ENCODE results near the gene TBC1D30.
"Not testable (repeated sequence)": the region's sequence is repeated elsewhere in the genome, so short reads cannot be mapped to it uniquely, and the experiment has no call there.

Gene TBC1D30

DNA sequence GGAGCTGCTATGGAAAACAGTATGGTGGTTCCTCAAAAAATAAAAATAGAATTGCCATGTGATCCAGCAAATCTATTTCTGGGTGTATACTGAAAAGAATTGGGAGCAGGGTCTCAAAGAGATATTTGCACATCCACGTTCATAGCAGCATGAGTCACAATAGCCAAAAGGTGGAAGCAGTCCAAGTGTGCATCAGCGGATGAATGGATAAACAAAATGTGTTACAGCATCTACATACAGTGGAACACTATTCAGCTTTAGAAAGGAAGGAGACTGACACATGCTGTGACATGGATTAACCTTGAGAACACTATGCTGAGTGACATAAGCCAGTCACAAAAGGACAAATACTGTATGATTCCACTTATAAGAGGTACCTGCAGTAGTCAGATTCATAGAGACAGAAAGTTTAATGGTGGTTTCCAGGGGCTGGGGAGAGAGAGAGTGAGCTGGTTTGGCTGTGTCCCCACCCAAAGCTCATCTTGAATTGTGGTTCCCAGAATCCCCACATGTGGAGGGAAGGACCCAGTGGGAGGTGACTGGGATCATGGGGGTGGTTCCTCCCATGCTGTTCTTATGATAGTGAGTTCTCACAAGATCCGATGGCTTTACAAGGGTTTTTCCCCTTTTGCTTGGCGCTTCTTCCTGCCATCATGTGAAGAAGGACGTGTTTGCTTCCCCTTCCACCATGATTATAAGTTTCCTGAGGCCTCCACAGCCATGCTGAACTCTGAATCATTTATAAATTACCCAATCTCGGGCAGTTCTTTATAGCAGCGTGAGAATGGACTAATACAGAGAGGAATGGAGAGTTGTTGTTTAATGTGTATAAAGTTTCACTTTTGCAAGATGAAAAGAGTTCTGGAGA is 17.6 kb upstream of the TBC1D30 start:
- DNase-seq, result no peak

DNA sequence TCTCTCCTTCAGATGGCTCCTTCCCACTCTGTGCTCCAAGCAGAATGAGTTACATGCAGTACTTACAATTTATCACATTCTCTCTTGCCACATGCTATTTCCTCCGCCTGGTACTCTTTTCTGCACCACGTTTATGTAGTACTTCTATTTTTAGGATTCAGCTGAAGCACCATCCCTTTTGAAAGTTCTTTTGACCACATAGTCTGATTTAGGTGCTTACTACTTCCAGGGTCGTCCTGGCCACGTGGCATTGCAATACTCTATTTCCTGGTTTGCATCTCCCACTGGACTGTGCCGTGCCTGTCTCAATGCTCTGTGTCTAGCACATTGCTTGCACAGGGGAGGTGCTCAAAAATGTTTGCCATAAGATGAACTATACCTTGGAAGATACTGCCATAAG is 16.3 kb upstream of the TBC1D30 start:
- no peak for DNase-seq

- no peak for DNase-seq
Observed at GRCh38 chr12:64810831-64811230, 13.6 kb upstream of the TBC1D30 start.

- no peak for DNase-seq
Observed at GRCh38 chr12:64813723-64814122, 10.7 kb upstream of the TBC1D30 start.

DNA sequence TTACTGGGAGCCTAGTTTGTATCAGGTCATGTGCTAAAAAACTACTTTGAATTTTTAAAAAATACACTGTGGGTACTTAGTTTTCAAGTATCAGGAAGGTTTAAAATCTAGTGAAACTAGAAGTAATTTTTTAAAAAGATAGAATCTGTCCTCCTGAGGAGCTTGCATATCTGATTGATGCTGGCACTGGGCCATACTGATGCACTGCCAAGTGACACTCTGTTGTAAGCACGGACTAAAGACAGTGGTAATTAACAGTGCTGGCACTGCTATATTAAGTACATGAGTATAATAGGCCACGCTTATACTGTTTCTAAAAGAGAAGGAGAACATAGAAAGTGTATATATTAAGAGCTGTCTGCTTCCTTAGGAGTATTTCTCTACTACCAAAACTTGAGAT is 10.0 kb upstream of the TBC1D30 start:
- no peak for DNase-seq

- DNase-seq, result no peak
Observed at GRCh38 chr12:64819816-64820402, 4.5 kb upstream of the TBC1D30 start.

DNA sequence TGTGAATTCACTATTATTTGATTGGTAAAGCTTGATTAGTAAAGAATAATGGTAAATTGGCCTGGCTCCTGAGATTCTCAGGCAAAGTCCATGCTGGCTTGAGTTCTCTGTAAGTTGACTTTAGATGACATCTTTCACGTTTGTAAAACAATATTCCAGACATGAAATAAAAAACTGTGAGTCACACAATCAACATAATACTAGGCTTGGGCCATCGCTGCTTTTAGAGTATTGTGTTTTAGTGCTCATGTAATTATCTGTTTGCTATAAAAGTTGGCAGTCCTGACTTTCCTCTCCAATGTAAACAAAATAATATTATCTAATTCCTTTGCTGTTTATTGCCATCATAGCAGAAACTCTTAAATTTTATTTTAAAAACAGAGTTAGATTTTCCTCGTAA is 3.9 kb upstream of the TBC1D30 start:
- no peak for DNase-seq

DNA sequence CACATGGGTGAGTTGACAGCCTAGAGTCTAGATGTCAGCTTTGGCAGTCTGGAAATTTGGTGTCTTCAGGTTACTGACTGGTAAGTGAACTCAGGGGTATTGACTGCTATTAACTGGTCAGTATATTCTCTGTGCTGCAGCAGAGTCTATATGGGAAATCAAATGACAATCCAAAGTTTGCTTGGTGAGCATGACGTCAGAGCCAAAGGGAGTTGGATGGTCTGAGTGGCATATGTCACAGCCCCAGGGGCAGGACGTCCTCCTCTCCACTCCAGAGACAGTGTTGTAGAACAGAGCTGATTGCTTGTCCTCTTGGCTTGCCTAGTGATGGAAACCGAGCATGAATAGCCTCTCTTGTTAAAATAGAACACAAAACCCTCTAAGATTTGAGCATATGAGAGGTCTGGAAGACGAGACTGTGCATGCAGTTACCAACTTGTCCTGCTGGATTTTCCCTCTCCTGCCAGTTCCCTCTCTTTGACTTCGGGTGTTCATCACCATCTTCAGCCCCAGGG is 3.3 kb upstream of the TBC1D30 start:
- DNase-seq, result no peak

- no peak for DNase-seq
Observed at GRCh38 chr12:64824130-64824499, 332 bp upstream of the TBC1D30 start.

GRCh38 chr12:64825143-64826021 is 935 bp downstream of the TBC1D30 start:
- DNase-seq, result no peak

- DNase-seq, result peak; percentile 9
Observed at GRCh38 chr12:64826234-64826633, 1.8 kb downstream of the TBC1D30 start.

DNA sequence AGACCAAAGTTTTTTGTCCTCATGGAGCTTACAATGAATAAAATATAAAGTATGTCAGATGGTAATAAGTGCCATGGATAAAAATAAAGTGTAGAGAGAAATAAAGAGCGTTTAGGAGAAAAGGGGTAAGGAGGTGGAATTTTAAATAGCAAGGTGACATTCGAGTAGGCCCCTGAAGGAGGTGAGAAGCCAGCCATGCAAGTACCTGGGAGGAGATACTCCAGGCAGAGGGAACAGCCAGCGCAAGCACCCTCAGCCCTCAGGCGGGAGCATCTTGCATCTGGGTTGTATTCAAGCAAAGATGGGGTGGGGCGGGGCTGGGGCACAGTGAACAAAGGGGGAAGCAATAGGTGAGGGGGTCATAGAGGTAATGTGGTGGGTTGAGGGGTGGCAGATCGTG is 4.3 kb downstream of the TBC1D30 start:
- no peak for DNase-seq

- no peak for DNase-seq
Observed at GRCh38 chr12:64833928-64834327, 9.5 kb downstream of the TBC1D30 start.

DNA sequence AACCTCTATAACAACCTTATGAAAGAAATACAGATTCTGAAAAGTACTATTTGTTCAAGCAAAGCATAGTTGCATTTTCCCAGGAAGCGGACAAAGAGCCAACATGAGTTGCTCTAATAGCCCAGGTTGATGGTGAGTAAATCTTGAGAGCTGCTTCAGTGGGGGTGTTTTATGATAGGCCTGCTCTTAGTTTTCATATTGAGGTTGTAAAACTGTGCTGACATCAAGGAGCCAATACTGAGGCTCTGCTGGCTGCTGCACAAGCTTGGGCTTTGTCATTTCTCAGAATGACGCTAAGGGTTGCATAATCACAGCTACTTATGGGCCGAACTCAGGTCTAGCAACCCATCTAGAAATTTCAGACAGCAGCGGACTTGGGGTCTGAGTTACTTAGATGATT is 11.5 kb downstream of the TBC1D30 start:
- DNase-seq, result no peak

DNA sequence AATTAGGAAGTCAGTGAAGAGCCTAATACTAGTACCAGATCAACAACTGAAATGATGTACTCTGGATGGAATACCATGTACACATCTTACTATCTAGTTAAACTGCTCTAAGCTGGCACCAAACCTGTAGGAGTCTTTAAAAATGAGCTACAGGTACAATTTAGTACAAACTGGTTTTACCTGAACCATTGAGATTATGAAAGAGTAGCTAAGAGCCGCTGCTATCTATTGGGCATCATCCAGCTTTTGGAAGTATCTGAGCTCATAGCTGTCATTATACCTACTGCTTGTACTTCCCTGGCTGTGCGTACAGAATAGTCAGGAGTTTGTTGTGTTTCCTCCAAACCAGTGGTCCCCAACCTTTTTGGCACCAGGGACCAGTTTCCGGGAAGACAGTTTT is 12.4 kb downstream of the TBC1D30 start:
- no peak for DNase-seq

DNA sequence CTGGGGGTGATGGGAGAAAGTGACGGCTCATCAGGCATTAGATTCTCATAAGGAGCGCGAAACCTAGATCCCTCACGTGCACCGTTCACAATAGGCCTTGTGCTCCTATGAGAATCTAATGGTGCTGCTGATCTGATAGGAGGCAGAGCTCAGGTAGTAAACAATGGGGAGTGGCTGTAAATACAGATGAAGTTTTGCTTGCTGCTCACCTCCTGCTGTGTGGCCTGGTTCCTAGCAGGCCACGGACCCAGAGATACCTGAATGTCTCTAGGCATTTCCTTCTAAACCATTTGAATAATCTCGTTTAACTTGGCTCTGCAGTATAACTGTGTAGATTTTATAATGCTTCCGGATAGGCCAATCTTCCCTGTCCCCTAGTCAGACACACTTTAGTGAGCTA is 13.0 kb downstream of the TBC1D30 start:
- no peak for DNase-seq

DNA sequence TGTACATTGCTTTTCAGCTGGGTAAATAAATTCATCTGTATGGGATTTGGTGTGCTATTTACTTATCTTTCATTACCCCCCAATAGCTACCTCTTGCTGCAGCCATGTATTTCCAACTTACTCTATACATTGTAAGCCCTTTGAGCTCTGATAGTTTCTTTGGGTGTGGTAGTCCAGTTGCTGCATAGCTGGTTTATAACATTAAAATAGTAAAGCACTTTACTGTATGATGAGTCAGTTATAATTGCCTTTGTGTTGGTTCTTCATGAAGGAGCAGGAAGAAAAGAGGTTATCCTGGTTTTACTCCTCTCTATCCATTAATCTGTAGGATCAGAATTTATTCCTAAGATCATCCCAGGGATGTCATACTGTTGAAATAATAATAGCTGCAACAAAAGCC is 15.7 kb downstream of the TBC1D30 start:
- DNase-seq, result no peak

DNA sequence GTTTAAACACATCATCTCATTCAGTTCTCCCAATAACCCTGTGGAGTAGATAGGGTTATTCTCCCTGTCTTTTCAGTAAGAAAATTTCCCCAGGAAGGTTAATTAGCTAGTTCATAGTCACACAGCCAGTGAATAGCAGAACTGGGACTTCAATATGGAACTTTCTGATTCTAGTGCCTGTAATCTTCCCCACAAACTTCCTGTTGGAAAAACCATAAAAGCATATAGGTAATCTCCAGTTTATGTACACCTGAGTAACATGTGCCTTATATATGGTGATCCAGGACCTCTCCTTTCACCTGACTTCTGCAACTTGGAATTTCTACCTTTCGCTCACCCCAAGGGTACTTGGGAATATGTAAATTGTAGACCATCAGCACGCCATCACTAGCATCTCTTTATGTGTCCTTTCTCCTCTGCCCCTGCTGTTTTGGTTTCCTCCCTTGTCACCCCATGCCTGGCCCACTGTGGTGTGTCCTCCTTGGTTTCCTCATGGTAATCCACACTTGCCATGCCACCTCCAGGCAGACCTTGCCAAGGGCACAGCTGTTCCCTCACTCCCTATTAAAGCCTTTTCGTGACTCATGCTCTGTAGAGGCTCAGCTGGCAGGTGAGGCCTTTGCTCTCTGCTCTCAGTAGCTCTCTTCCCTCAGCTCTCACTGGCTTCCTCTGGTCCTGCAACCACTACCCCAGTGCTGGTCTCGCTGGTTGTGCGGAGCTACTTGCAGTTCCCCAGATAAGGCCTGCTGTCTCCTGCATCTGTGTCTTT is 16.7 kb downstream of the TBC1D30 start:
- DNase-seq, result no peak

GRCh38 chr12:64848409-64848808 is 24.0 kb downstream of the TBC1D30 start:
- not testable (repeated sequence) for DNase-seq

DNA sequence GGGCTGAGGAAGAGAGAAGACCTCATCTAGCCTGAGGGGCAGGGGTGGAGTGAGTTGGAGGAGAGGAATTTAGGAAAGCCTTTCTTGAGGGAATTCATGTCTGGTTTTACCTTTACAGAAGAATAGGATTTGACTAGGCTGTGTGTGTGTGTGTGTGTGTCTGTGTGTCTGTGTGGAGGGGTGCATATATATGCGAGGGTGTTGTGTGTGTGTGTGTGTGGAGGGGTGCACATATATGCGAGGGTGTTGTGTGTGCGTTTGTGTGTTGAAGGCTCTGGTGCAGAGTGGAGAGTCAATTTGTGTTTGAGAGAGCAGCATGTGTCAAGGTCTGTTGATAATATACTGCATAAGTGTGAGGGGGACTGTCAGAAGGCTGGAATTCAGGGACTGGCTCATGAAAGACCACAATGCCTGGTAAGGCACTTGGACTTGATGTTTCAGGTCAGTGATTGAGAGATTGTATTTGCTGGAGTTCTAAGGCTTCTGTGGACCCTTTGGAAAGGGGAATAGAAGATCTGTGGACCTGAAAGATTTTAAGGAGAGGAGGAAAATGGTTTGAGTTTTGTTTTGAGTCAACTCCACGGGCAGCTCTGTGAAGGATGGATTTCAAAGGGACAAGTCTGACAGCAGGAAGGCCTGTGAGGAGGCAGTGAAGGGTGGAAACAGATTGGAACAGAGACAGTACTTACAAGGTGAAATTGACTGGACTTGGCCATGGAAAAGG is 34.6 kb downstream of the TBC1D30 start:
- DNase-seq, result no peak

DNA sequence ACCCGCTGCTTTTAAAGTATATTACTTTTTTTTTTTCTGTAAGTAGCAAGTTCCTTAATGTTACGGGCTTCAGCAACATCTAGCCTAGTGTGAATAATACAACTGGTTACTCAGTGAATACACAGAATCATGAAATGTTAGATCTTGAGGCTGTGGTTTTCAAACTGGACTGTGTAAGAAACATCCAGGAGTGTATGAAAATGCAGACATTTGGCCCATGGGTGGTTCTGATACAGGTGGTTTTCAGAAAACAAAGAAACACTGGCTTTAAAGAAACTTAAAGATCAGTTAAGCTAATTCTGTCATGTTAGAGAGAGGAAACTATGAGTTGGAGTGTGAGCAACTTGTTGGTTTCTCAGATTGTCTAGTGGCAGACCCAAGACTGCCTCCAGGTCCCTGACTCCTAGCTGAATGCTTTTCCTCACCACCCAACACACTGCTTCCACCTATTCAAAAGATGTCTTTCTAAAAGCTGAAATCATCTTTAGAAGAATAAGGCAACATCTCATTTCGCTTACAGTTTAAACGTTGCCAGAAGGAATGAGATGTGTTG is 36.1 kb downstream of the TBC1D30 start:
- no peak for DNase-seq

DNA sequence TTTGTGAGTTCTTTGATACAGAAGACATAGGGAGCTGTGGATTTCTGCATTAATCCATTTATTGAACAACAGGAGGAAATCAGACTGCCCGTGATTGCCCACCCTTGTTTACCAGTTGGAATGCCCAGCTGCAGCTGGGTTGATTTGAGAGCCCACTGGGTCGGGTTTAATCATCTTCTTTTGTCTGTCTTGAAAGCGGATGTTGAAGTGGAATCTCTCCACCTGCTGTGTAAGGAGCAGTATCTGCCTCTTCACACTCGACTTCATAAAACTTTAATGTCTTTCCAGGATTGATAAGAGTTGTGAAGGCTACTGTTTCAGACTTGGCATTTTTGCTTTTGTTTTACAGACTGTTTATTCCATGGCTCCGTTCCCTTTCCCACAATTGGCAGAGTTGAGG is 39.9 kb downstream of the TBC1D30 start:
- DNase-seq, result no peak
